Measurements from ENCODE around the gene FUT6. TPM values are rescaled to one million over a fixed set of nuclear protein-coding genes. Genes with fewer than 3 reads are reported as not detected.

Gene FUT6
- total RNA-seq, 1 donor, result not detected

Other genes starting within 250 kb of the FUT6 start
- 107 TPM for gene SAFB2, start 216.9 kb downstream of the FUT6 start, total RNA-seq
- 140 TPM for gene SAFB, start 216.6 kb downstream of the FUT6 start, total RNA-seq
- 8.5 TPM for gene MICOS13, start 159.2 kb downstream of the FUT6 start, total RNA-seq
- 3.5 TPM for gene HSD11B1L, start 158.7 kb downstream of the FUT6 start, total RNA-seq
- gene RPL36, start 149.4 kb downstream of the FUT6 start, total RNA-seq, result 378 TPM
- 46.4 TPM for gene LONP1, start 119.6 kb downstream of the FUT6 start, total RNA-seq
- not detected for gene CATSPERD, start 119.1 kb downstream of the FUT6 start, total RNA-seq
- 0.42 TPM for gene PRR22, start 55.0 kb downstream of the FUT6 start, total RNA-seq
- gene DUS3L, start 48.5 kb downstream of the FUT6 start, total RNA-seq, result 42.8 TPM
- gene NRTN, start 34.6 kb downstream of the FUT6 start, total RNA-seq, result 0.10 TPM
- 0.21 TPM for gene FUT3, start 11.7 kb upstream of the FUT6 start, total RNA-seq
- 3.8 TPM for gene FUT5, start 30.8 kb upstream of the FUT6 start, total RNA-seq
- 59.5 TPM for gene NDUFA11, start 64.1 kb upstream of the FUT6 start, total RNA-seq
- gene VMAC, start 65.2 kb upstream of the FUT6 start, total RNA-seq, result 18.2 TPM
- 10.6 TPM for gene CAPS, start 74.6 kb upstream of the FUT6 start, total RNA-seq
- 62.9 TPM for gene RANBP3, start 138.4 kb upstream of the FUT6 start, total RNA-seq

Data from mononuclear cell (primary cell).